ENCODE data around the gene NEURL1. TPM values are rescaled to one million over a fixed set of nuclear protein-coding genes. Genes with fewer than 3 reads are reported as not detected.

NEURL1 gene
- total and polyA plus RNA-seq, 2 donors (not counting 3 experiments of a cell fraction or from before 2014, with no cell fraction given): 0.06 to 0.22 TPM

DNA sequence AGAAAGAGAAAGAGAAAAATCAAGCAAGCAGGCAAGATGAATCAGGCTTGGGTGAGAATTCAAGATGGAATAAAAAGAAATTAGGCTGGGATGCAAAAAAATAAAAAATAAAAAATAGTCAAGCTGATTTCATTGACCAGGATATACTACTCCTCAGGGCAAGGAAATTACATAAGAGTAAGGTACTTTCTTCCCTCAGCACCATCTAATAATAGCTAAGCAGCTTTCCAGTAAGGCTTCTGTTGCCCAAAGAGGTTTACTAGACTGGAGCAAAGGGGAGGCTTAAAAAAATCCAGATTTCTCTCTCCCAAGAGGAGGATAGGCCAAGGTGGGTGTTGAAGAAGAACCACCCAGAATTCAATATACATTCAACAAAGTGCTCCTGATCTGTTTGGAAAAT, 93.6 kb downstream of the NEURL1 start:
- intact Hi-C loops (cut with micrococcal nuclease) (no loop called here), dilution Hi-C loops (cut with MboI; ENCODE audit: extremely low pct_ligation_motif_present, low sequenced_read_pairs) (no loop called here)
- H3K9me3 ChIP-seq (replicated peaks; ENCODE audit: control insufficient read depth, insufficient read depth, low read length): no peaks in the 10 kb centered on the region
- no TSS peak for BruUV-seq (replicated peaks)
- TF ChIP-seq, protein P1, sequence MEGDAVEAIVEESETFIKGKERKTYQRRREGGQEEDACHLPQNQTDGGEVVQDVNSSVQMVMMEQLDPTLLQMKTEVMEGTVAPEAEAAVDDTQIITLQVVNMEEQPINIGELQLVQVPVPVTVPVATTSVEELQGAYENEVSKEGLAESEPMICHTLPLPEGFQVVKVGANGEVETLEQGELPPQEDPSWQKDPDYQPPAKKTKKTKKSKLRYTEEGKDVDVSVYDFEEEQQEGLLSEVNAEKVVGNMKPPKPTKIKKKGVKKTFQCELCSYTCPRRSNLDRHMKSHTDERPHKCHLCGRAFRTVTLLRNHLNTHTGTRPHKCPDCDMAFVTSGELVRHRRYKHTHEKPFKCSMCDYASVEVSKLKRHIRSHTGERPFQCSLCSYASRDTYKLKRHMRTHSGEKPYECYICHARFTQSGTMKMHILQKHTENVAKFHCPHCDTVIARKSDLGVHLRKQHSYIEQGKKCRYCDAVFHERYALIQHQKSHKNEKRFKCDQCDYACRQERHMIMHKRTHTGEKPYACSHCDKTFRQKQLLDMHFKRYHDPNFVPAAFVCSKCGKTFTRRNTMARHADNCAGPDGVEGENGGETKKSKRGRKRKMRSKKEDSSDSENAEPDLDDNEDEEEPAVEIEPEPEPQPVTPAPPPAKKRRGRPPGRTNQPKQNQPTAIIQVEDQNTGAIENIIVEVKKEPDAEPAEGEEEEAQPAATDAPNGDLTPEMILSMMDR (IDR thresholded peaks at IDR 0.05; ENCODE audit: extremely low read depth in 1 of 2, insufficient read depth in 1 of 2, low read depth in 1 of 2, low read length in 2 of 2): no peak
- TF ChIP-seq POLR2AphosphoS5 (IDR thresholded peaks at IDR 0.05; ENCODE audit: insufficient read depth, low read depth, low read length) (no peak), MYC (IDR thresholded peaks at IDR 0.05; ENCODE audit: low read depth, low read length) (no peak)
- DNase-seq (ENCODE audit: low read depth, low spot score): no peak
- no peak overlapping the region for H3K9ac ChIP-seq (replicated peaks; ENCODE audit: extremely low read depth, insufficient read depth, low read length)
- no peak overlapping the region for H3K4me2 ChIP-seq (ENCODE audit: insufficient read depth, low read length)
- H3K36me3 ChIP-seq (ENCODE audit: control insufficient read depth in 2 of 2, extremely low read depth in 1 of 2, insufficient read depth in 2 of 2, low read length in 2 of 2): no peaks in the 10 kb centered on the region
- no peaks in the 10 kb centered on the region for H3K4me1 ChIP-seq (ENCODE audit: control insufficient read depth, extremely low read depth, insufficient read depth, low read length)
- no peaks in the 10 kb centered on the region for H4K20me1 ChIP-seq (replicated peaks; ENCODE audit: control insufficient read depth, extremely low read depth, insufficient read depth, low read length)
- no peaks in the 10 kb centered on the region for H3K9me1 ChIP-seq (replicated peaks; ENCODE audit: control insufficient read depth, extremely low read depth, insufficient read depth, low read length)
- H2AFZ ChIP-seq (ENCODE audit: low read depth, low read length): no peak overlapping the region
- CTCF ChIA-PET: no interaction called here
- H3K79me2 ChIP-seq (ENCODE audit: control insufficient read depth, insufficient read depth, low read length): no peaks in the 10 kb centered on the region
- no peak overlapping the region for H3K27ac ChIP-seq (ENCODE audit: insufficient read depth, low read depth, low read length)
- no peak overlapping the region for H3K4me3 ChIP-seq (replicated peaks in 1 of 3; ENCODE audit: insufficient read depth in 1 of 3, low read depth in 1 of 3, low read length in 3 of 3)
- no peak for FAIRE-seq
- H3K27me3 ChIP-seq (ENCODE audit: control insufficient read depth in 2 of 2, insufficient read depth in 2 of 2, low read length in 2 of 2): peaks cover 8 to 21% of the 10 kb centered on the region in 2 experiments
- POLR2A ChIA-PET: no interaction called here

DNA sequence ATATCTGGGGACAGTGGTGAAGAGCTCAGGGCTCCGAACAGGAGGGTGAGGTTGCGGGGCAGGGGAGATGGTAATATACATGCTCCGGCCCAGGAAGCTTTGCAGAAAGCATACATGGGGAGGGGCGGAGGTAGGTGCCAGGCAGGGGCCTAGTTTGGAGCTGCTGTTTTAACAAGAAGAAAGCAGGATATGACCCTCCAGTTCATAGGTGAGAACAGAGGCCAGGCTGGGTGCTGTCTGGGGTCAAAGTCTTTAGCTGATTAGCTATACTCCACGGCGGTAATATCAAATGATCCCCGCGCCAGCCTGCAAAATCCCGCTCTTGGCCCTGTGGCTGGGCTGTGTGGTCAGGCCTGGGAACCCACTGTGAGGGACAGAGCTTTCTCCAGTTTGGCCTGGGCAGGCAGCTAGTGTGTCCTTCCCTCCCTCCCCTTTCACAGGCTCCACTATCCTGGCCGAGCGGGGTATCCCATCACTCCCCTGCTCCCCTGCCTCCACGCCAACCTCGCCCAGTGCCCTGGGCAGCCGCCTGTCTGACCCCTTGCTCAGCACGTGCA, 95.6 kb downstream of the NEURL1 start:
- no TSS peak for BruUV-seq (replicated peaks)
- DNase-seq (ENCODE audit: low read depth, low spot score): no peak
- Histone ChIP-seq H3K4me1 (ENCODE audit: control insufficient read depth, extremely low read depth, insufficient read depth, low read length) (no peaks in the 10 kb centered on the region), H3K4me2 (ENCODE audit: insufficient read depth, low read length) (no peak overlapping the region), H3K27me3 (ENCODE audit: control insufficient read depth in 2 of 2, insufficient read depth in 2 of 2, low read length in 2 of 2) (peaks cover 3 to 9% of the 10 kb centered on the region in 2 experiments), H3K27ac (ENCODE audit: insufficient read depth, low read depth, low read length) (no peak overlapping the region), H3K4me3 (replicated peaks in 1 of 3; ENCODE audit: insufficient read depth in 1 of 3, low read depth in 1 of 3, low read length in 3 of 3) (no peak overlapping the region), H4K20me1 (replicated peaks; ENCODE audit: control insufficient read depth, extremely low read depth, insufficient read depth, low read length) (no peaks in the 10 kb centered on the region), H2AFZ (ENCODE audit: low read depth, low read length) (no peak overlapping the region), H3K9me3 (replicated peaks; ENCODE audit: control insufficient read depth, insufficient read depth, low read length) (no peaks in the 10 kb centered on the region), H3K36me3 (ENCODE audit: control insufficient read depth in 2 of 2, extremely low read depth in 1 of 2, insufficient read depth in 2 of 2, low read length in 2 of 2) (no peaks in the 10 kb centered on the region), H3K9ac (replicated peaks; ENCODE audit: extremely low read depth, insufficient read depth, low read length) (no peak overlapping the region), H3K79me2 (ENCODE audit: control insufficient read depth, insufficient read depth, low read length) (no peaks in the 10 kb centered on the region), H3K9me1 (replicated peaks; ENCODE audit: control insufficient read depth, extremely low read depth, insufficient read depth, low read length) (no peaks in the 10 kb centered on the region)
- dilution Hi-C loops (cut with MboI; ENCODE audit: extremely low pct_ligation_motif_present, low sequenced_read_pairs): no loop called here
- CTCF ChIA-PET: interaction anchor here (0.9 to 2.3 kb wide), 7 partner anchors 9 to 97 kb away, joined by 3 to 11 read pairs (median 6); no protein-coding TSS in a partner anchor
- TF ChIP-seq MYC (IDR thresholded peaks at IDR 0.05; ENCODE audit: low read depth, low read length) (no peak), POLR2AphosphoS5 (IDR thresholded peaks at IDR 0.05; ENCODE audit: insufficient read depth, low read depth, low read length) (no peak), POLR2A (IDR thresholded peaks at IDR 0.05; ENCODE audit: low read depth, low read length) (no peak), GATA2 (IDR thresholded peaks at IDR 0.05; ENCODE audit: insufficient read depth, insufficient read length, low read depth, low read length) (no peak), JUN (IDR thresholded peaks at IDR 0.05; ENCODE audit: borderline replicate concordance, insufficient read depth, insufficient read length, low read depth) (no peak), FOS (IDR thresholded peaks at IDR 0.05; ENCODE audit: borderline replicate concordance, insufficient read depth, low read length) (no peak), EZH2 (IDR thresholded peaks at IDR 0.05; ENCODE audit: borderline replicate concordance, low read depth, low read length, severe bottlenecking) (no peak)
- TF ChIP-seq, protein P1 (IDR thresholded peaks at IDR 0.05; ENCODE audit: extremely low read depth in 1 of 2, insufficient read depth in 1 of 2, low read depth in 1 of 2, low read length in 2 of 2): no peak
- TF ChIP-seq, protein P2, sequence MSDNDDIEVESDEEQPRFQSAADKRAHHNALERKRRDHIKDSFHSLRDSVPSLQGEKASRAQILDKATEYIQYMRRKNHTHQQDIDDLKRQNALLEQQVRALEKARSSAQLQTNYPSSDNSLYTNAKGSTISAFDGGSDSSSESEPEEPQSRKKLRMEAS (IDR thresholded peaks at IDR 0.05; ENCODE audit: insufficient read depth, insufficient read length): no peak
- intact Hi-C loops (cut with micrococcal nuclease): no loop called here
- POLR2A ChIA-PET: interaction anchor here (0.7 kb wide), 1 partner anchor 72 kb away, joined by 3 read pairs; no protein-coding TSS in a partner anchor
- no peak for FAIRE-seq

All from endothelial cell of umbilical vein (primary cell).